H9 (cell line): Measurements from ENCODE around the gene BCL6B. TPM values are rescaled to one million over a fixed set of nuclear protein-coding genes. Genes with fewer than 3 reads are reported as not detected.

ENCODE experiments used
- DNase-seq: peaks from one replicate; pipeline ENCODE4 v3.0.0-alpha.2; 2017
- H2AFZ ChIP-seq: one replicate; pipeline ENCODE4 v1.6.1; 2013; ENCODE audit warnings: mild to moderate bottlenecking, low read length, control low read depth, moderate library complexity
- H2AK5ac ChIP-seq: 2 replicates; pipeline ENCODE4 v1.6.1; 2013; ENCODE audit warnings: low read length, control low read depth, mixed read lengths; ENCODE audit not compliant: insufficient read length
- H2BK120ac ChIP-seq: one replicate; pipeline ENCODE4 v1.6.1; 2013; ENCODE audit warnings: low read depth, mild to moderate bottlenecking, low read length, control low read depth, inconsistent platforms; ENCODE audit not compliant: poor library complexity, severe bottlenecking
- H2BK12ac ChIP-seq: 2 replicates; pipeline ENCODE4 v1.6.1; 2013; ENCODE audit warnings: low read length, control low read depth, mixed read lengths, low read depth; ENCODE audit not compliant: insufficient read length
- H2BK15ac ChIP-seq: 2 replicates; pipeline ENCODE4 v1.6.1; 2013; ENCODE audit warnings: low read depth, low read length, control low read depth
- H2BK20ac ChIP-seq: one replicate; pipeline ENCODE4 v1.6.1; 2013; ENCODE audit warnings: low read depth, mild to moderate bottlenecking, low read length, control low read depth, inconsistent platforms; ENCODE audit not compliant: poor library complexity, severe bottlenecking
- H2BK5ac ChIP-seq: 2 replicates; pipeline ENCODE4 v1.6.1; 2013; ENCODE audit warnings: low read length, control low read depth, mixed read lengths; ENCODE audit not compliant: insufficient read length
- H3K14ac ChIP-seq: 2 replicates; pipeline ENCODE4 v1.6.1; 2013; ENCODE audit warnings: low read length, control low read depth; ENCODE audit not compliant: insufficient read depth
- H3K18ac ChIP-seq: 2 replicates; pipeline ENCODE4 v1.6.1; 2013; ENCODE audit warnings: low read depth, mild to moderate bottlenecking, mixed read lengths, low read length, control low read depth; ENCODE audit not compliant: insufficient read length
- H3K23ac ChIP-seq: 2 replicates; pipeline ENCODE4 v1.6.1; 2013; ENCODE audit warnings: low read length, control low read depth, mixed read lengths, low read depth; ENCODE audit not compliant: insufficient read length
- H3K23me2 ChIP-seq: 2 replicates; pipeline ENCODE4 v1.6.1; 2013; ENCODE audit warnings: low read depth, mild to moderate bottlenecking, mixed read lengths, low read length, control low read depth; ENCODE audit not compliant: insufficient read length, poor library complexity, severe bottlenecking
- H3K27ac ChIP-seq: 2 replicates; pipeline ENCODE4 v1.5.1; 2013; ENCODE audit warnings: low read length, control low read depth, mixed read lengths, low read depth; ENCODE audit not compliant: insufficient read length
- H3K27me3 ChIP-seq: 2 replicates; pipeline ENCODE4 v1.6.1; 2013; ENCODE audit warnings: low read length, control low read depth, inconsistent platforms; ENCODE audit not compliant: insufficient read depth
- H3K4ac ChIP-seq: 2 replicates; pipeline ENCODE4 v1.6.1; 2013; ENCODE audit warnings: low read depth, mild to moderate bottlenecking, control low read depth, inconsistent platforms, low read length, moderate library complexity
- H3K4me1 ChIP-seq: 2 replicates; pipeline ENCODE4 v1.6.1; 2013; ENCODE audit warnings: low read length, control low read depth, inconsistent platforms; ENCODE audit not compliant: insufficient read depth
- H3K4me2 ChIP-seq: 2 replicates; pipeline ENCODE4 v1.6.1; 2013; ENCODE audit warnings: low read length, control low read depth, mixed read lengths; ENCODE audit not compliant: insufficient read length, insufficient read depth
- H3K56ac ChIP-seq: 2 replicates; pipeline ENCODE4 v1.6.1; 2013; ENCODE audit warnings: low read depth, mild to moderate bottlenecking, mixed read lengths, low read length, control low read depth; ENCODE audit not compliant: insufficient read length
- H3K79me1 ChIP-seq: 2 replicates; pipeline ENCODE4 v1.6.1; 2013; ENCODE audit warnings: low read depth, mild to moderate bottlenecking, moderate library complexity, low read length, control low read depth, inconsistent platforms; ENCODE audit not compliant: insufficient read depth, poor library complexity, severe bottlenecking
- H3K79me2 ChIP-seq: 2 replicates; pipeline ENCODE4 v1.6.1; 2013; ENCODE audit warnings: low read length, control low read depth, inconsistent platforms; ENCODE audit not compliant: insufficient read depth
- H3K9ac ChIP-seq: 2 replicates; pipeline ENCODE4 v1.6.1; 2013; ENCODE audit warnings: low read length, control low read depth, mixed read lengths; ENCODE audit not compliant: insufficient read length; ENCODE audit errors: extremely low read depth
- H3K9me3 ChIP-seq: one replicate; pipeline ENCODE4 v1.6.1; 2013; ENCODE audit warnings: low read depth, low read length, inconsistent platforms; ENCODE audit not compliant: control insufficient read depth
- H3T11ph ChIP-seq: one replicate; pipeline ENCODE4 v1.6.1; 2013; ENCODE audit warnings: mild to moderate bottlenecking, low read length, control low read depth, inconsistent platforms
- H4K20me1 ChIP-seq: one replicate; pipeline ENCODE4 v1.6.1; 2013; ENCODE audit not compliant: control insufficient read depth, insufficient read length, insufficient read depth
- H4K5ac ChIP-seq: 2 replicates; pipeline ENCODE4 v1.6.1; 2013; ENCODE audit warnings: low read depth, mild to moderate bottlenecking, mixed read lengths, low read length, control low read depth; ENCODE audit not compliant: insufficient read length
- H4K8ac ChIP-seq: replicated peaks from 2 replicates; pipeline ENCODE4 v1.6.1; 2013; ENCODE audit warnings: low read length, control low read depth, mixed read lengths, low read depth; ENCODE audit not compliant: insufficient read length
- H4K91ac ChIP-seq: 2 replicates; pipeline ENCODE4 v1.6.1; 2013; ENCODE audit warnings: low read depth, mild to moderate bottlenecking, moderate library complexity, mixed read lengths, low read length, control low read depth; ENCODE audit not compliant: insufficient read length
- H3K27ac Mint-ChIP-seq, 3 experiments: 2 replicates in 2 of 3; 3 replicates in 1 of 3; pipeline ENCODE4 v1.8.0; 2020 to 2021; ENCODE audit warnings: mixed read lengths in 3 of 3, mild to moderate bottlenecking in 1 of 3, moderate library complexity in 1 of 3
- H3K27me3 Mint-ChIP-seq: 2 replicates; pipeline ENCODE4 v1.8.0; 2021; ENCODE audit warnings: low read depth, mild to moderate bottlenecking, moderate library complexity, mixed read lengths
- H3K36me3 Mint-ChIP-seq, 3 experiments: 2 replicates in 2 of 3; 3 replicates in 1 of 3; pipeline ENCODE4 v1.8.0; 2020 to 2021; ENCODE audit warnings: low read depth in 3 of 3, mixed read lengths in 3 of 3; ENCODE audit not compliant: insufficient read depth in 1 of 3
- H3K4me1 Mint-ChIP-seq, 2 experiments: 2 replicates each; pipeline ENCODE4 v1.8.0; 2020; ENCODE audit warnings: mixed read lengths in 2 of 2
- H3K4me3 Mint-ChIP-seq, 2 experiments: 2 replicates in 1 of 2; 3 replicates in 1 of 2; pipeline ENCODE4 v1.8.0; 2020 to 2021; ENCODE audit warnings: mild to moderate bottlenecking in 2 of 2, mixed read lengths in 2 of 2, moderate library complexity in 1 of 2
- H3K9me3 Mint-ChIP-seq, 2 experiments: 2 replicates in 1 of 2; 3 replicates in 1 of 2; pipeline ENCODE4 v1.8.0; 2020; ENCODE audit warnings: mild to moderate bottlenecking in 2 of 2, mixed read lengths in 2 of 2, moderate library complexity in 1 of 2
- CTCF ChIP-seq: fragments of 200-600 bp; sonication (generic); conservative IDR thresholded peaks from 3 replicates; pipeline ENCODE4 v1.8.0; 2021; ENCODE audit warnings: antibody characterized with exemption, mild to moderate bottlenecking
- WGBS: extraction: QIAGEN DNeasy Blood & Tissue Kit; methylation state at CpG from one replicate; pipeline ENCODE4 v1.1.7; 2013; ENCODE audit warnings: missing lambda C conversion rate, low lambda C conversion rate, mixed read lengths; ENCODE audit not compliant: insufficient read length; ENCODE audit errors: extremely low coverage; 5-methylcytosine and 5-hydroxymethylcytosine counted together
- total RNA-seq: library from RNA; stranded (reverse); gene quantifications from 2 replicates; pipeline ENCODE4 v1.2.1, GENCODE V29; 2021

BCL6B gene
- total RNA-seq, 1 experiment from 2014 or later, result 3.3 TPM

- H2BK15ac ChIP-seq, result no peak overlapping the region
- Mint-ChIP-seq H3K4me1 (peaks cover 29 to 56% of the 10 kb centered on the region in 2 experiments), H3K9me3 (peaks cover 0 to 2% of the 10 kb centered on the region in 2 experiments; a peak in 1 of 5 replicates), H3K4me3 (peak overlapping the region; percentile 43 to 89; a peak in 4 of 5 replicates), H3K27me3 (peaks cover 39% of the 10 kb centered on the region), H3K27ac (peak overlapping the region in 2 of 3 experiments; percentile 84 to 93; a peak in 3 of 7 replicates), H3K36me3 (peaks cover 0 to 29% (median 11%) of the 10 kb centered on the region in 3 experiments; a peak in 6 of 7 replicates)
- no peak overlapping the region for H2BK120ac ChIP-seq
- H2BK5ac ChIP-seq, result no peak overlapping the region
- H4K5ac ChIP-seq, result no peak overlapping the region
- H3K23ac ChIP-seq, result no peak overlapping the region
- no peaks in the 10 kb centered on the region for H3K79me2 ChIP-seq
- no peak overlapping the region for H3K4ac ChIP-seq
- DNase-seq, result peak; percentile 76
- no peak overlapping the region for H4K8ac ChIP-seq
- WGBS, result no CpG with 5 or more reads among the region's 16 CpGs
- peak overlapping the region; percentile 16 for H3K9ac ChIP-seq
- H3K4me2 ChIP-seq, result peak overlapping the region; percentile 12
- peak overlapping the region; percentile 76 for H3K18ac ChIP-seq
- no peak overlapping the region for H2BK12ac ChIP-seq
- H3K23me2 ChIP-seq, result peaks cover 16% of the 10 kb centered on the region
- H3K27me3 ChIP-seq, result peaks cover 6% of the 10 kb centered on the region; the same call in 1 of the 2 replicates
- no peak overlapping the region for H4K91ac ChIP-seq
- no peaks in the 10 kb centered on the region for H4K20me1 ChIP-seq
- no peaks in the 10 kb centered on the region for H3K9me3 ChIP-seq
- H3K79me1 ChIP-seq, result no peaks in the 10 kb centered on the region
- H2AFZ ChIP-seq, result no peak overlapping the region
- no peak overlapping the region for H3T11ph ChIP-seq
- H3K27ac ChIP-seq, result no peak overlapping the region
- no peak for TF ChIP-seq CTCF
- H3K56ac ChIP-seq, result no peak overlapping the region
- 0 out of 2 replicates have a peak, but pooled peaks cover 3% of the 10 kb centered on the region for H3K4me1 ChIP-seq
- H2BK20ac ChIP-seq, result no peak overlapping the region
- peak overlapping the region; percentile 80; the same call in 1 of the 2 replicates for H3K14ac ChIP-seq
- H2AK5ac ChIP-seq, result no peak overlapping the region
These were observed 2.9 kb upstream of the BCL6B start for GRCh38 chr17:7019839-7020519.
